HepG2 (cell line): ENCODE results near the gene DNAJC19.

ENCODE experiments used
- EED ChIP-seq: sonication (generic); formaldehyde crosslinking; IDR thresholded peaks from 2 replicates; pipeline ENCODE4 v1.5.0; 2020; ENCODE audit warnings: mild to moderate bottlenecking, missing genetic modification reagents
- EZH2 ChIP-seq: conservative IDR thresholded peaks from 2 replicates; pipeline ENCODE4 v1.6.1; 2012; ENCODE audit warnings: mild to moderate bottlenecking, low read depth, low read length, moderate library complexity
- KLF16 ChIP-seq, 2 experiments: sonication (generic) in 1 of 2; formaldehyde crosslinking in 1 of 2; IDR thresholded peaks; 2 replicates each; pipeline versions ENCODE4 v1.6.1 to v1.8.0; 2016 to 2023; ENCODE audit warnings: missing genetic modification reagents in 2 of 2, missing compliant biosample characterization in 1 of 2
- MXI1 ChIP-seq: IDR thresholded peaks from 3 replicates; pipeline ENCODE4 v1.6.1; 2012; ENCODE audit warnings: low read depth, low read length, inconsistent platforms, borderline replicate concordance
- POLR2AphosphoS5 ChIP-seq: IDR thresholded peaks from 2 replicates; pipeline ENCODE4 v1.6.1; 2012; ENCODE audit warnings: low read depth, low read length
- RARG ChIP-seq: sonication (generic); formaldehyde crosslinking; IDR thresholded peaks from 2 replicates; pipeline ENCODE4 v1.4.0; 2020; ENCODE audit warnings: low read depth, mild to moderate bottlenecking, missing genetic modification reagents
- TOE1 ChIP-seq: sonication (generic); formaldehyde crosslinking; IDR thresholded peaks from 2 replicates; pipeline ENCODE4 v1.4.0; 2020; ENCODE audit warnings: mild to moderate bottlenecking, missing genetic modification reagents
- ZNF263 ChIP-seq: sonication (generic); formaldehyde crosslinking; IDR thresholded peaks from 2 replicates; pipeline ENCODE4 v1.4.0; 2020; ENCODE audit warnings: missing genetic modification reagents
- ZNF501 ChIP-seq: sonication (generic); formaldehyde crosslinking; IDR thresholded peaks from 2 replicates; pipeline ENCODE4 v1.5.1; 2020; ENCODE audit warnings: mild to moderate bottlenecking, moderate library complexity, missing genetic modification reagents
- ZNF557 ChIP-seq: sonication (generic); formaldehyde crosslinking; IDR thresholded peaks from 2 replicates; pipeline ENCODE4 v1.4.0; 2020; ENCODE audit warnings: missing genetic modification reagents
- TF ChIP-seq, protein P1 (sequence below): sonication (generic); formaldehyde crosslinking; IDR thresholded peaks from 2 replicates; pipeline ENCODE4 v1.5.1; 2020; ENCODE audit warnings: mild to moderate bottlenecking, missing genetic modification reagents, moderate library complexity
- TF ChIP-seq, protein P2 (sequence below): sonication (generic); formaldehyde crosslinking; IDR thresholded peaks from 2 replicates; pipeline ENCODE4 v1.5.0; 2020; ENCODE audit warnings: mild to moderate bottlenecking, missing genetic modification reagents, moderate library complexity
- TF ChIP-seq, protein P3 (sequence below): sonication (generic); formaldehyde crosslinking; IDR thresholded peaks from 2 replicates; pipeline ENCODE4 v1.8.1; 2023; ENCODE audit warnings: mild to moderate bottlenecking, inconsistent platforms, moderate library complexity, missing genetic modification reagents, borderline replicate concordance

DNA sequence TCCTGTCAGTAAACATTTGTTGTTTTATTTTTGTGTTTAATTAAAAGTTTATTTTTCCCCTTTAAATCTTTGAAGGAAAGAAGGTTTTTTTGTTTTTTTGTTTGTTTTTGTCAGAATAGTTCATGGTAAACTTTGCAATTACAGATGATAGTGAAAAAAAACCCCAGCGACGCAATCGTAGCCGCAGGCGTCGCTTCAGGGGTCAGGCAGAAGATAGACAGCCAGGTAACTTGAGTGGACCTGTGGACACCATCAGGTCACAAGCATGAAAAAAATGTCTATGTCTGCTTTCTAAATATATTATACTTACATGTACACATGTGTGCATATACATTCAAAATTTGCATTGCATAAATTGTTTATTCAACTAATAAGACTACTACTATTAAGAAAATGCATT, 18.6 kb downstream of the DNAJC19 start:
- TF ChIP-seq, protein P1, sequence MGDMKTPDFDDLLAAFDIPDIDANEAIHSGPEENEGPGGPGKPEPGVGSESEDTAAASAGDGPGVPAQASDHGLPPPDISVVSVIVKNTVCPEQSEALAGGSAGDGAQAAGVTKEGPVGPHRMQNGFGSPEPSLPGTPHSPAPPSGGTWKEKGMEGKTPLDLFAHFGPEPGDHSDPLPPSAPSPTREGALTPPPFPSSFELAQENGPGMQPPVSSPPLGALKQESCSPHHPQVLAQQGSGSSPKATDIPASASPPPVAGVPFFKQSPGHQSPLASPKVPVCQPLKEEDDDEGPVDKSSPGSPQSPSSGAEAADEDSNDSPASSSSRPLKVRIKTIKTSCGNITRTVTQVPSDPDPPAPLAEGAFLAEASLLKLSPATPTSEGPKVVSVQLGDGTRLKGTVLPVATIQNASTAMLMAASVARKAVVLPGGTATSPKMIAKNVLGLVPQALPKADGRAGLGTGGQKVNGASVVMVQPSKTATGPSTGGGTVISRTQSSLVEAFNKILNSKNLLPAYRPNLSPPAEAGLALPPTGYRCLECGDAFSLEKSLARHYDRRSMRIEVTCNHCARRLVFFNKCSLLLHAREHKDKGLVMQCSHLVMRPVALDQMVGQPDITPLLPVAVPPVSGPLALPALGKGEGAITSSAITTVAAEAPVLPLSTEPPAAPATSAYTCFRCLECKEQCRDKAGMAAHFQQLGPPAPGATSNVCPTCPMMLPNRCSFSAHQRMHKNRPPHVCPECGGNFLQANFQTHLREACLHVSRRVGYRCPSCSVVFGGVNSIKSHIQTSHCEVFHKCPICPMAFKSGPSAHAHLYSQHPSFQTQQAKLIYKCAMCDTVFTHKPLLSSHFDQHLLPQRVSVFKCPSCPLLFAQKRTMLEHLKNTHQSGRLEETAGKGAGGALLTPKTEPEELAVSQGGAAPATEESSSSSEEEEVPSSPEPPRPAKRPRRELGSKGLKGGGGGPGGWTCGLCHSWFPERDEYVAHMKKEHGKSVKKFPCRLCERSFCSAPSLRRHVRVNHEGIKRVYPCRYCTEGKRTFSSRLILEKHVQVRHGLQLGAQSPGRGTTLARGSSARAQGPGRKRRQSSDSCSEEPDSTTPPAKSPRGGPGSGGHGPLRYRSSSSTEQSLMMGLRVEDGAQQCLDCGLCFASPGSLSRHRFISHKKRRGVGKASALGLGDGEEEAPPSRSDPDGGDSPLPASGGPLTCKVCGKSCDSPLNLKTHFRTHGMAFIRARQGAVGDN (CRISPR knock-in tag), result no peak
- no peak for TF ChIP-seq EED (CRISPR knock-in tag)
- no peak for TF ChIP-seq POLR2AphosphoS5
- TF ChIP-seq, protein P2, sequence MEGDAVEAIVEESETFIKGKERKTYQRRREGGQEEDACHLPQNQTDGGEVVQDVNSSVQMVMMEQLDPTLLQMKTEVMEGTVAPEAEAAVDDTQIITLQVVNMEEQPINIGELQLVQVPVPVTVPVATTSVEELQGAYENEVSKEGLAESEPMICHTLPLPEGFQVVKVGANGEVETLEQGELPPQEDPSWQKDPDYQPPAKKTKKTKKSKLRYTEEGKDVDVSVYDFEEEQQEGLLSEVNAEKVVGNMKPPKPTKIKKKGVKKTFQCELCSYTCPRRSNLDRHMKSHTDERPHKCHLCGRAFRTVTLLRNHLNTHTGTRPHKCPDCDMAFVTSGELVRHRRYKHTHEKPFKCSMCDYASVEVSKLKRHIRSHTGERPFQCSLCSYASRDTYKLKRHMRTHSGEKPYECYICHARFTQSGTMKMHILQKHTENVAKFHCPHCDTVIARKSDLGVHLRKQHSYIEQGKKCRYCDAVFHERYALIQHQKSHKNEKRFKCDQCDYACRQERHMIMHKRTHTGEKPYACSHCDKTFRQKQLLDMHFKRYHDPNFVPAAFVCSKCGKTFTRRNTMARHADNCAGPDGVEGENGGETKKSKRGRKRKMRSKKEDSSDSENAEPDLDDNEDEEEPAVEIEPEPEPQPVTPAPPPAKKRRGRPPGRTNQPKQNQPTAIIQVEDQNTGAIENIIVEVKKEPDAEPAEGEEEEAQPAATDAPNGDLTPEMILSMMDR, result no peak
- no peak for TF ChIP-seq RARG (CRISPR knock-in tag)
- no peak for TF ChIP-seq ZNF557 (CRISPR knock-in tag)
- TF ChIP-seq, protein P3, sequence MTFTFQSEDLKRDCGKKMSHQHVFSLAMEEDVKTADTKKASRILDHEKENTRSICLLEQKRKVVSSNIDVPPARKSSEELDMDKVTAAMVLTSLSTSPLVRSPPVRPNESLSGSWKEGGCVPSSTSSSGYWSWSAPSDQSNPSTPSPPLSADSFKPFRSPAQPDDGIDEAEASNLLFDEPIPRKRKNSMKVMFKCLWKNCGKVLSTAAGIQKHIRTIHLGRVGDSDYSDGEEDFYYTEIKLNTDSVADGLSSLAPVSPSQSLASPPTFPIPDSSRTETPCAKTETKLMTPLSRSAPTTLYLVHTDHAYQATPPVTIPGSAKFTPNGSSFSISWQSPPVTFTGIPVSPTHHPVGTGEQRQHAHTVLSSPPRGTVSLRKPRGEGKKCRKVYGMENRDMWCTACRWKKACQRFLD (CRISPR knock-in tag), result no peak
- TF ChIP-seq ZNF263, result no peak
- no peak for TF ChIP-seq MXI1
- TF ChIP-seq KLF16 (CRISPR knock-in tag; IDR thresholded peaks at IDR 0.05), result no peak
- no peak for TF ChIP-seq TOE1 (CRISPR knock-in tag)
- no peak for TF ChIP-seq ZNF501 (CRISPR knock-in tag)
- TF ChIP-seq EZH2, result no peak
